CD4-positive, alpha-beta T cell (primary cell): ENCODE data around the gene SHROOM2. TPM values are rescaled to one million over a fixed set of nuclear protein-coding genes. Genes with fewer than 3 reads are reported as not detected.

Experiments used
- ATAC-seq: fragments of 200-7000 bp; cut with Tn5 transposase; one replicate; pipeline ENCODE4 v1.10.0; 2022; ENCODE audit warnings: mild to moderate bottlenecking; ENCODE audit not compliant: poor library complexity
- CTCF ChIA-PET: fragments of 350-600 bp; sonication (Branson Sonifier 250); formaldehyde crosslinking; loops from one replicate; lab custom pipeline; 2021; ENCODE audit warnings: antibody characterized with exemption, inconsistent platforms; lab: Charles Lee
- POLR2A ChIA-PET: fragments of 350-600 bp; sonication (Branson Sonifier 250); formaldehyde crosslinking; loops from one replicate; lab custom pipeline; 2021; ENCODE audit warnings: antibody characterized with exemption, inconsistent platforms; lab: Charles Lee
- DNase-seq, 14 experiments: peaks; one replicate each; pipeline ENCODE4 v3.0.0-alpha.2; 2013 to 2020; ENCODE audit warnings: mixed read lengths in 2 of 14
- H3K27ac ChIP-seq, 2 donors: one replicate each; pipeline versions ENCODE4 v1.5.1 to v1.7.0; 2013; ENCODE audit warnings: low read length in 2 of 2, low read depth in 1 of 2, mild to moderate bottlenecking in 1 of 2
- H3K27me3 ChIP-seq, 2 experiments: 1 replicate in 1 of 2; 2 replicates in 1 of 2; pipeline versions ENCODE4 v1.6.1 to v1.7.0; 2013; ENCODE audit warnings: low read length in 2 of 2, control low read depth in 1 of 2, mild to moderate bottlenecking in 1 of 2, moderate library complexity in 1 of 2; ENCODE audit not compliant: insufficient read depth in 2 of 2, control insufficient read depth in 1 of 2
- H3K36me3 ChIP-seq: one replicate; pipeline ENCODE4 v1.6.1; 2013; ENCODE audit warnings: low read length, control low read depth; ENCODE audit not compliant: insufficient read depth
- H3K4me1 ChIP-seq: one replicate; pipeline ENCODE4 v1.6.1; 2013; ENCODE audit warnings: low read length, control low read depth; ENCODE audit not compliant: insufficient read depth
- H3K4me3 ChIP-seq: one replicate; pipeline ENCODE4 v1.5.1; 2013; ENCODE audit warnings: mild to moderate bottlenecking, low read length, moderate library complexity
- H3K9me3 ChIP-seq, 2 experiments: 1 replicate in 1 of 2; 2 replicates in 1 of 2; pipeline versions ENCODE4 v1.6.1 to v1.7.0; 2013; ENCODE audit warnings: low read length in 2 of 2, mild to moderate bottlenecking in 2 of 2, control low read depth in 1 of 2, moderate library complexity in 1 of 2; ENCODE audit not compliant: control insufficient read depth in 1 of 2, insufficient read depth in 1 of 2
- H3K27ac Mint-ChIP-seq: one replicate; pipeline ENCODE4 v1.8.0; 2020; ENCODE audit warnings: mixed read lengths
- H3K27me3 Mint-ChIP-seq: one replicate; pipeline ENCODE4 v1.8.0; 2021; ENCODE audit warnings: mixed read lengths
- H3K36me3 Mint-ChIP-seq: one replicate; pipeline ENCODE4 v1.8.0; 2021; ENCODE audit warnings: low read depth, mixed read lengths
- H3K4me1 Mint-ChIP-seq: one replicate; pipeline ENCODE4 v1.8.0; 2021; ENCODE audit warnings: low read depth, mixed read lengths
- H3K4me3 Mint-ChIP-seq: one replicate; pipeline ENCODE4 v1.8.0; 2020; ENCODE audit warnings: mild to moderate bottlenecking, mixed read lengths
- H3K9me3 Mint-ChIP-seq: one replicate; pipeline ENCODE4 v1.8.0; 2020; ENCODE audit warnings: mixed read lengths
- intact Hi-C, 2 experiments: fragments of 100-400 bp; cut with DNase I in 1 of 2; cut with micrococcal nuclease in 1 of 2; formaldehyde crosslinking; loops; one replicate each; pipeline versions ENCODE4 v1.15.1 to v1.9.0; 2023 to 2025; cut with DNase I, micrococcal nuclease
- total RNA-seq, 174 experiments: library from RNA in 2 of 174; stranded (reverse) in 2 of 174; gene quantifications; one replicate each; pipeline ENCODE4 v1.2.3 and lab custom pipeline; 2021 to 2026
- TF ChIP-seq, protein P1 (sequence below): fragments of 200-600 bp; IDR thresholded peaks from one replicate; pipeline ENCODE4 v1.8.0; 2022; ENCODE audit warnings: antibody characterized with exemption, mild to moderate bottlenecking

Gene SHROOM2
- total RNA-seq, 2 experiments from 2014 or later = not detected

DNA sequence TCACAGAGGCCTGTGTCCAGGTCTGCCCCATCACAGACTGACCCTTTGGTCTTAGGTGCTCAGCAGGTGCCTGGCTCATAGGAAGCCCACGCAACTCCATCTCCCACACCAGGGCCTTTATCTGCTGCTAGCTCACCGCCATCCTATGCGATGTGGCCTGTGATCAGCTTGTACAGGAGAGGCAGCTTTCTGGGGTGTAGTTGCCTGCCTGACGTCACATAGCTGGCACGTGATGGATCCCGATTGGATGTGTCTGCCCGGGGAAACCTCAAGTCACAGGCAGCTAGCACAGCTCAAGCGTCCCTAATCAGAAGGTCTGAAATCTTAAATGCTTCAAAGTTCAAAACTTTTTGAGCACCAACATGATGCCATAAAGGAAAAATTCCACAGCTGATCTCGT is 139.8 kb downstream of the SHROOM2 start:
- H3K27me3 ChIP-seq = no peaks in the 10 kb centered on the region
- CTCF ChIA-PET = no interaction called here
- no peak overlapping the region for H3K27ac ChIP-seq
- H3K9me3 Mint-ChIP-seq = no peaks in the 10 kb centered on the region
- H3K36me3 ChIP-seq = no peaks in the 10 kb centered on the region
- POLR2A ChIA-PET = no interaction called here
- H3K36me3 Mint-ChIP-seq = no peaks in the 10 kb centered on the region
- no peaks in the 10 kb centered on the region for H3K4me1 Mint-ChIP-seq
- intact Hi-C loops = no loop called here
- H3K4me3 ChIP-seq = no peak overlapping the region
- no peak overlapping the region for H3K27ac Mint-ChIP-seq
- H3K9me3 ChIP-seq = no peaks in the 10 kb centered on the region
- ATAC-seq (no peak), DNase-seq (no peak)
- no peaks in the 10 kb centered on the region for H3K4me1 ChIP-seq
- peaks cover 5% of the 10 kb centered on the region for H3K27me3 Mint-ChIP-seq
- H3K4me3 Mint-ChIP-seq = no peak overlapping the region
- TF ChIP-seq, protein P1, sequence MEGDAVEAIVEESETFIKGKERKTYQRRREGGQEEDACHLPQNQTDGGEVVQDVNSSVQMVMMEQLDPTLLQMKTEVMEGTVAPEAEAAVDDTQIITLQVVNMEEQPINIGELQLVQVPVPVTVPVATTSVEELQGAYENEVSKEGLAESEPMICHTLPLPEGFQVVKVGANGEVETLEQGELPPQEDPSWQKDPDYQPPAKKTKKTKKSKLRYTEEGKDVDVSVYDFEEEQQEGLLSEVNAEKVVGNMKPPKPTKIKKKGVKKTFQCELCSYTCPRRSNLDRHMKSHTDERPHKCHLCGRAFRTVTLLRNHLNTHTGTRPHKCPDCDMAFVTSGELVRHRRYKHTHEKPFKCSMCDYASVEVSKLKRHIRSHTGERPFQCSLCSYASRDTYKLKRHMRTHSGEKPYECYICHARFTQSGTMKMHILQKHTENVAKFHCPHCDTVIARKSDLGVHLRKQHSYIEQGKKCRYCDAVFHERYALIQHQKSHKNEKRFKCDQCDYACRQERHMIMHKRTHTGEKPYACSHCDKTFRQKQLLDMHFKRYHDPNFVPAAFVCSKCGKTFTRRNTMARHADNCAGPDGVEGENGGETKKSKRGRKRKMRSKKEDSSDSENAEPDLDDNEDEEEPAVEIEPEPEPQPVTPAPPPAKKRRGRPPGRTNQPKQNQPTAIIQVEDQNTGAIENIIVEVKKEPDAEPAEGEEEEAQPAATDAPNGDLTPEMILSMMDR = no peak

DNA sequence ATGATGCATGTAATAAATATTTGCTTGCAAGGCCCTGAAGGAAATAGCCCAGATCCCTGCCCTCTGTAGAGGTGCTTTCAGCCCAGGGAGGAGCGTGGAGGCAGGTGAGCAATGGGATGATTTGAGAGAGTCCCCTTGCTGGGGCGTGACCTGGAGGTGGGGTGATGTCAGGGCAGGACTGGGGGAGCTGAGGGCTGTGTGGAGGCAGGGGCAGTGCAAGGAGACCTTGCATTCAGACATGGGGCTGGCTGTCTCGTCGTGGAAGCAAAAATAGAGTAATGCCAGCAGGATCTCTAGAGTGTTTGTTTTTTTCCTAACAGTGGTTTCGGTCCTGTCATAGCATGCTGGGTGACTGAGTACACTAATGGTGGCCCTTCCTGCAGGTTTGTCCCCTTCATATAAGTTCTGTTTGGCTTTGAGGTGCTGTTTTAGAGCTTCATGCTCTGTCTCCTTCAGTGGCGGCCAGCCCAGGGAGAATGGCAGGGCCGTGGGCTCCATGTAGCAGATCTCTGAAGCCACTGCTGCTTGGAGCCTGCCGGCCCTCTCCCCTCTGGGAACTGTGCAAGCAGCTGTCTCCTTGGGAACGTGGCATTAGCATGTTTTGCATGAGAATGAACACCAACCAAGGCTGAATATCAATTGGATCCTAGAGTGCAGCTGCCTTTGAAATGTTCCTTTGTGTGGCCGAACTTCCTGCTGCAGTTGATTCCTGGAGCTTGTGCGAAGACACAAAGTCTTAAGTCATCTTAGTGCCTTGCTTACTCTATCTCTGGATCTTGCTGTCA is 141.7 kb downstream of the SHROOM2 start:
- no peaks in the 10 kb centered on the region for H3K9me3 Mint-ChIP-seq
- H3K4me3 ChIP-seq = no peak overlapping the region
- no peak for DNase-seq
- intact Hi-C loops = no loop called here
- CTCF ChIA-PET = no interaction called here
- H3K27me3 ChIP-seq = no peaks in the 10 kb centered on the region
- TF ChIP-seq, protein P1 = no peak
- no peaks in the 10 kb centered on the region for H3K36me3 Mint-ChIP-seq
- POLR2A ChIA-PET = no interaction called here
- H3K4me1 Mint-ChIP-seq = no peaks in the 10 kb centered on the region
- H3K36me3 ChIP-seq = no peaks in the 10 kb centered on the region
- H3K4me3 Mint-ChIP-seq = no peak overlapping the region
- H3K9me3 ChIP-seq = no peaks in the 10 kb centered on the region
- no peak overlapping the region for H3K27ac ChIP-seq
- H3K4me1 ChIP-seq = no peaks in the 10 kb centered on the region
- no peak for ATAC-seq
- H3K27ac Mint-ChIP-seq = no peak overlapping the region
- H3K27me3 Mint-ChIP-seq = no peaks in the 10 kb centered on the region

DNA sequence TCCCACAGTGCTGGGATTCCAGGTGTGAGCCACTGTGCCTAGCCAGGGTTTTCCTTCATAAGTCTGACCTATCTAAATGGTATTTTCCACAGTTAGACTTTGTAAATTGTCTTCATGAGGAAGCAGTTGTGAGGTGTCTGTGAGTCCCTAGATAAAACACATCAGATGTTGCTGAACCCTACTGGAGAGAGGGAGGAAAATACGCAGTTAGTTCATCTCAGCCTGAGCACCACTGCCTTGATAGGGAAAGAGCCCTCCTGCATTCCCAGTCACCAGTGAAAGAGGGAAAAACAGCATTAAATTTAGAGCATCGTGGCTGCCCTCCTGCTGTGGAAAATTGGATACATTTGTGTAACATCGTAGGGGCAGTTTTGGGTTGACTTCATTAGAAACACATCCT is 149.2 kb downstream of the SHROOM2 start:
- Histone ChIP-seq H3K4me1 (no peaks in the 10 kb centered on the region), H3K4me3 (no peak overlapping the region), H3K9me3 (no peaks in the 10 kb centered on the region), H3K27me3 (peaks cover 0 to 4% of the 10 kb centered on the region in 2 experiments), H3K27ac (no peak overlapping the region), H3K36me3 (no peaks in the 10 kb centered on the region)
- no peak for ATAC-seq
- ChIA-PET POLR2A (no interaction called here), CTCF (no interaction called here)
- Mint-ChIP-seq H3K36me3 (no peaks in the 10 kb centered on the region), H3K27me3 (no peaks in the 10 kb centered on the region), H3K4me3 (no peak overlapping the region), H3K27ac (no peak overlapping the region), H3K4me1 (no peaks in the 10 kb centered on the region), H3K9me3 (no peaks in the 10 kb centered on the region)
- no peak for DNase-seq
- TF ChIP-seq, protein P1 = no peak
- intact Hi-C loops = no loop called here
